ENCODE measurements around the gene IGSF9. TPM values are rescaled to one million over a fixed set of nuclear protein-coding genes. Genes with fewer than 3 reads are reported as not detected.

The IGSF9 gene
- total RNA-seq, 1 donor from 2014 or later = 2.1 TPM

DNA sequence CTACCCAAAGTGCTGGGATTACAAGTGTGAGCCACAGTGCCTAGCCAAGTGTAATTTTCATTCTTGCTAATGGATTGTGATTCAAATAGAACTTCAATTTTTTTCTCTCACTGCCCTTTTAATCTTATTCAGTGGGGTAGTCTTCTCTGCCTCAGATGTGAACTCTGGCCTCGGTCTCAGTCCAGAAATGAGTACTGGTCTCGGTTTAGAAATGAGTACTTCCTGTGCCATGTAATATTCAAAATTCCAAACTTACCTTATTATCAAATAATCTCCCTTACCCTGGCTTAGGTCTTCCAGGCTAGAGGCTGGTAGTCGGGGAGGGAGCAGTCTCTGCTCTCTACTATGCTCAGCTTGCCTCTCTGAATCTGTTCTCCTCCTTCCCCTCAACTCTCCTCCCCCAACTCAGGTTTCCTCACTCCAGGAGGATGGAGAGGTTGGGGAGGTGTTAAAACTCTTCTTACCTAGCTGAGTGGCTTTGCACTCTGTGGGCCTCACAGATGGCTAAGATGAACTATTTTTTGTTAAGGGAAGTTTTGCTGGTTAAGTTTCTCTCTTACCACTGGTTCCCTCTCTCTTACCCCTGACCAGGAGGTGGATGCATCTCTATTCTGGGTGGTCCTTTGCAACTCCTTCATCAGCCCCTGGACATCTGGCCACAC, 13.4 kb upstream of the IGSF9 start:
- Histone ChIP-seq H3K27ac (ENCODE audit: low read depth, low read length) (no peak overlapping the region), H2AFZ (ENCODE audit: low read depth, low read length) (no peak overlapping the region), H3K4me2 (ENCODE audit: low read length) (no peak overlapping the region), H3K4me1 (ENCODE audit: insufficient read depth, low read length) (peaks cover 2% of the 10 kb centered on the region), H3K4me3 (ENCODE audit: insufficient read depth, low read depth, low read length) (no peak overlapping the region), H3K27me3 (ENCODE audit: insufficient read depth, low read length) (peaks cover 3% of the 10 kb centered on the region), H3K36me3 (ENCODE audit: insufficient read depth, low read length) (no peaks in the 10 kb centered on the region), H3K79me2 (ENCODE audit: insufficient read depth, low read length) (no peaks in the 10 kb centered on the region), H3K9ac (ENCODE audit: low read length) (no peak overlapping the region), H3K9me3 (ENCODE audit: insufficient read depth, low read depth, low read length) (no peaks in the 10 kb centered on the region), H4K20me1 (ENCODE audit: insufficient read depth, low read length) (no peaks in the 10 kb centered on the region)
- no peaks in the 10 kb centered on the region for H3K36me3 Mint-ChIP-seq (ENCODE audit: low read depth, unreplicated experiment)
- no peak overlapping the region for H3K4me3 Mint-ChIP-seq (ENCODE audit: unreplicated experiment)
- H3K27me3 Mint-ChIP-seq (ENCODE audit: low read depth, unreplicated experiment) = peaks cover 5% of the 10 kb centered on the region
- no peak overlapping the region for H3K27ac Mint-ChIP-seq (ENCODE audit: unreplicated experiment)
- no peaks in the 10 kb centered on the region for H3K9me3 Mint-ChIP-seq (ENCODE audit: unreplicated experiment)
- H3K4me1 Mint-ChIP-seq (ENCODE audit: low read depth, unreplicated experiment) = peaks cover 9% of the 10 kb centered on the region
- DNase-seq (ENCODE audit: low read depth) = no peak
- TF ChIP-seq, protein P1, sequence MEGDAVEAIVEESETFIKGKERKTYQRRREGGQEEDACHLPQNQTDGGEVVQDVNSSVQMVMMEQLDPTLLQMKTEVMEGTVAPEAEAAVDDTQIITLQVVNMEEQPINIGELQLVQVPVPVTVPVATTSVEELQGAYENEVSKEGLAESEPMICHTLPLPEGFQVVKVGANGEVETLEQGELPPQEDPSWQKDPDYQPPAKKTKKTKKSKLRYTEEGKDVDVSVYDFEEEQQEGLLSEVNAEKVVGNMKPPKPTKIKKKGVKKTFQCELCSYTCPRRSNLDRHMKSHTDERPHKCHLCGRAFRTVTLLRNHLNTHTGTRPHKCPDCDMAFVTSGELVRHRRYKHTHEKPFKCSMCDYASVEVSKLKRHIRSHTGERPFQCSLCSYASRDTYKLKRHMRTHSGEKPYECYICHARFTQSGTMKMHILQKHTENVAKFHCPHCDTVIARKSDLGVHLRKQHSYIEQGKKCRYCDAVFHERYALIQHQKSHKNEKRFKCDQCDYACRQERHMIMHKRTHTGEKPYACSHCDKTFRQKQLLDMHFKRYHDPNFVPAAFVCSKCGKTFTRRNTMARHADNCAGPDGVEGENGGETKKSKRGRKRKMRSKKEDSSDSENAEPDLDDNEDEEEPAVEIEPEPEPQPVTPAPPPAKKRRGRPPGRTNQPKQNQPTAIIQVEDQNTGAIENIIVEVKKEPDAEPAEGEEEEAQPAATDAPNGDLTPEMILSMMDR (IDR thresholded peaks at IDR 0.05; ENCODE audit: insufficient read depth, low read depth, low read length) = no peak
- TF ChIP-seq EZH2 (IDR thresholded peaks at IDR 0.05; ENCODE audit: insufficient read depth, low read length) = no peak
- no peak for FAIRE-seq

DNA sequence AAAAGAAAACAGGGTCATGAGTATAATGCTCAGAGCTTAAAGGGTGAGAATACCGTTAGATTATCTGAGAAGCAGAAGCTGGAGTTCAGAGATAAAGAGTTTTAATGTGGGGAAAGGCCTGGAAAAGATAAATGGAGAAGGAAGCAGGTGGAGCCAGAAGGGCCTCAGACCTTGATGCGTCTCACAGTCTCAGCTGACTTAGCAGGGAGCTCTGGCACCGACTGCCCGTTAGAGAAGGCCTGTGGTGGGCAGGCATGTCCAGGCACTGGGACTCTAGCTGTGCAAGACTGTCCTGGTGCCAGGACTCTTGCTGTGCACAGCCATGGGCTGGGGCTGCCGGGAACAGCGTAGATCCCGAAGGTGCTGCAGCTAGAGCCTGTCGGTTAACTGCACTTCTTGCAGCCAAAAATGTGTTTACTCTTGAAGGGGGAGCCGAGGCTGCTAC, 12.4 kb upstream of the IGSF9 start:
- Histone ChIP-seq H4K20me1 (ENCODE audit: insufficient read depth, low read length) (no peaks in the 10 kb centered on the region), H2AFZ (ENCODE audit: low read depth, low read length) (no peak overlapping the region), H3K27me3 (ENCODE audit: insufficient read depth, low read length) (peaks cover 5% of the 10 kb centered on the region), H3K4me2 (ENCODE audit: low read length) (no peak overlapping the region), H3K79me2 (ENCODE audit: insufficient read depth, low read length) (no peaks in the 10 kb centered on the region), H3K27ac (ENCODE audit: low read depth, low read length) (no peak overlapping the region), H3K4me3 (ENCODE audit: insufficient read depth, low read depth, low read length) (no peak overlapping the region), H3K9me3 (ENCODE audit: insufficient read depth, low read depth, low read length) (no peaks in the 10 kb centered on the region), H3K9ac (ENCODE audit: low read length) (no peak overlapping the region), H3K4me1 (ENCODE audit: insufficient read depth, low read length) (peaks cover 3% of the 10 kb centered on the region), H3K36me3 (ENCODE audit: insufficient read depth, low read length) (no peaks in the 10 kb centered on the region)
- no peak for FAIRE-seq
- peaks cover 5% of the 10 kb centered on the region for H3K27me3 Mint-ChIP-seq (ENCODE audit: low read depth, unreplicated experiment)
- no peak overlapping the region for H3K4me3 Mint-ChIP-seq (ENCODE audit: unreplicated experiment)
- H3K27ac Mint-ChIP-seq (ENCODE audit: unreplicated experiment) = no peak overlapping the region
- H3K9me3 Mint-ChIP-seq (ENCODE audit: unreplicated experiment) = no peaks in the 10 kb centered on the region
- TF ChIP-seq, protein P1 (IDR thresholded peaks at IDR 0.05; ENCODE audit: insufficient read depth, low read depth, low read length) = no peak
- no peak for TF ChIP-seq EZH2 (IDR thresholded peaks at IDR 0.05; ENCODE audit: insufficient read depth, low read length)
- no peaks in the 10 kb centered on the region for H3K36me3 Mint-ChIP-seq (ENCODE audit: low read depth, unreplicated experiment)
- H3K4me1 Mint-ChIP-seq (ENCODE audit: low read depth, unreplicated experiment) = peaks cover 12% of the 10 kb centered on the region
- no peak for DNase-seq (ENCODE audit: low read depth)

DNA sequence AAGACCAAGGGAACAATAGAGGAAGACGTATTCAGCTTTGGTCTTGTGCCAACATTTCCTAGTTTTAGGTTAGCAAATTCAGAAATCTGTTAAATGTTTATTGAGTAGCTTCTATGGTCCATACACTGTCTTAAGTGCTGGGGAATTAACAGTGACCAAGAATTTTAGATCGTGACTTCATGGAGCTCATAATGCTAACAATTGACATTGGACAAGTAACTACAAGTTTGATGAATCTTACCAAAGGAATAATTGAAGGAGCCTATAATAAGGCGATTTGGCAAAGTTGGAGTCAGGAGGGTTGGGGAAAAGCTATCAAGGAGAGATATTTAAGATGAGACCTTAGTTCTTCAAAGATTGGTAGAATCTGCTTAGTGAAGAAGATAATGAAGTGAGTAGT, 10.0 kb upstream of the IGSF9 start:
- H3K27me3 ChIP-seq (ENCODE audit: insufficient read depth, low read length) = peaks cover 6% of the 10 kb centered on the region
- peaks cover 11% of the 10 kb centered on the region for H3K27me3 Mint-ChIP-seq (ENCODE audit: low read depth, unreplicated experiment)
- H3K36me3 Mint-ChIP-seq (ENCODE audit: low read depth, unreplicated experiment) = no peaks in the 10 kb centered on the region
- H3K4me2 ChIP-seq (ENCODE audit: low read length) = no peak overlapping the region
- no peak overlapping the region for H3K4me3 ChIP-seq (ENCODE audit: insufficient read depth, low read depth, low read length)
- peaks cover 14% of the 10 kb centered on the region for H3K4me1 Mint-ChIP-seq (ENCODE audit: low read depth, unreplicated experiment)
- no peaks in the 10 kb centered on the region for H3K9me3 Mint-ChIP-seq (ENCODE audit: unreplicated experiment)
- no peak for TF ChIP-seq EZH2 (IDR thresholded peaks at IDR 0.05; ENCODE audit: insufficient read depth, low read length)
- TF ChIP-seq, protein P1 (IDR thresholded peaks at IDR 0.05; ENCODE audit: insufficient read depth, low read depth, low read length) = no peak
- no peaks in the 10 kb centered on the region for H3K79me2 ChIP-seq (ENCODE audit: insufficient read depth, low read length)
- H2AFZ ChIP-seq (ENCODE audit: low read depth, low read length) = no peak overlapping the region
- H3K9ac ChIP-seq (ENCODE audit: low read length) = no peak overlapping the region
- no peak overlapping the region for H3K27ac ChIP-seq (ENCODE audit: low read depth, low read length)
- H3K36me3 ChIP-seq (ENCODE audit: insufficient read depth, low read length) = no peaks in the 10 kb centered on the region
- DNase-seq (ENCODE audit: low read depth) = no peak
- no peak overlapping the region for H3K27ac Mint-ChIP-seq (ENCODE audit: unreplicated experiment)
- no peaks in the 10 kb centered on the region for H4K20me1 ChIP-seq (ENCODE audit: insufficient read depth, low read length)
- H3K4me1 ChIP-seq (ENCODE audit: insufficient read depth, low read length) = peaks cover 3% of the 10 kb centered on the region
- H3K9me3 ChIP-seq (ENCODE audit: insufficient read depth, low read depth, low read length) = no peaks in the 10 kb centered on the region
- H3K4me3 Mint-ChIP-seq (ENCODE audit: unreplicated experiment) = no peak overlapping the region
- FAIRE-seq = no peak
